Measurements from ENCODE around the gene TGFBRAP1.

DNA sequence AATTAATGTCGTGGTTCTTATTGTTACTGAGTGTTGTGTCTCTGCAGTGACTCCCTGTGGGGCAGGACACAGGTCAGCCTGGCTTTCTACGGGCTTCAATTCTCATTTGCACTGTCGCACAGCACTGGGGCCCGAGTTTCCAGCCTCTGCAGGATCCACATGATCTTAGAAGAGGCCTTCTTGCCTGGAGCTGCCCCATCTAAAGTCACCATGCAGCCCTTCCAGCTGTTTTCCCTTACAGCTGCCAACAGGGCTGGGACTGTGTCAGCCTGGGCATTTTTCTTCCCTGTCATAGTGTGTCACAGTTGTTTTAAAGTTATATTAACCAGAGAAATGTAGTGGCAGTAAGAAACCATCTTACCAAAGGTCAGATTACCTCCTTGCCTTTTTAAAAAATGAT, 42.3 kb upstream of the TGFBRAP1 start:
- no peak for TF ChIP-seq SP1 (IDR thresholded peaks at IDR 0.05)
- no peak for TF ChIP-seq L3MBTL2 (conservative IDR thresholded peaks at IDR 0.05)
- TF ChIP-seq CTBP1 (IDR thresholded peaks at IDR 0.05; ENCODE audit: borderline replicate concordance) = no peak

Measured in HEK293T (cell line).